H9 (cell line): Measurements from ENCODE around the gene CHCHD1. TPM values are rescaled to one million over a fixed set of nuclear protein-coding genes. Genes with fewer than 3 reads are reported as not detected.

ENCODE experiments used
- DNase-seq: peaks from one replicate; pipeline ENCODE4 v3.0.0-alpha.2; 2017
- H2AFZ ChIP-seq: one replicate; pipeline ENCODE4 v1.6.1; 2013; ENCODE audit warnings: mild to moderate bottlenecking, low read length, control low read depth, moderate library complexity
- H2AK5ac ChIP-seq: 2 replicates; pipeline ENCODE4 v1.6.1; 2013; ENCODE audit warnings: low read length, control low read depth, mixed read lengths; ENCODE audit not compliant: insufficient read length
- H2BK120ac ChIP-seq: one replicate; pipeline ENCODE4 v1.6.1; 2013; ENCODE audit warnings: low read depth, mild to moderate bottlenecking, low read length, control low read depth, inconsistent platforms; ENCODE audit not compliant: poor library complexity, severe bottlenecking
- H2BK12ac ChIP-seq: 2 replicates; pipeline ENCODE4 v1.6.1; 2013; ENCODE audit warnings: low read length, control low read depth, mixed read lengths, low read depth; ENCODE audit not compliant: insufficient read length
- H2BK15ac ChIP-seq: 2 replicates; pipeline ENCODE4 v1.6.1; 2013; ENCODE audit warnings: low read depth, low read length, control low read depth
- H2BK20ac ChIP-seq: one replicate; pipeline ENCODE4 v1.6.1; 2013; ENCODE audit warnings: low read depth, mild to moderate bottlenecking, low read length, control low read depth, inconsistent platforms; ENCODE audit not compliant: poor library complexity, severe bottlenecking
- H2BK5ac ChIP-seq: 2 replicates; pipeline ENCODE4 v1.6.1; 2013; ENCODE audit warnings: low read length, control low read depth, mixed read lengths; ENCODE audit not compliant: insufficient read length
- H3K14ac ChIP-seq: 2 replicates; pipeline ENCODE4 v1.6.1; 2013; ENCODE audit warnings: low read length, control low read depth; ENCODE audit not compliant: insufficient read depth
- H3K18ac ChIP-seq: 2 replicates; pipeline ENCODE4 v1.6.1; 2013; ENCODE audit warnings: low read depth, mild to moderate bottlenecking, mixed read lengths, low read length, control low read depth; ENCODE audit not compliant: insufficient read length
- H3K23ac ChIP-seq: 2 replicates; pipeline ENCODE4 v1.6.1; 2013; ENCODE audit warnings: low read length, control low read depth, mixed read lengths, low read depth; ENCODE audit not compliant: insufficient read length
- H3K23me2 ChIP-seq: 2 replicates; pipeline ENCODE4 v1.6.1; 2013; ENCODE audit warnings: low read depth, mild to moderate bottlenecking, mixed read lengths, low read length, control low read depth; ENCODE audit not compliant: insufficient read length, poor library complexity, severe bottlenecking
- H3K27ac ChIP-seq: 2 replicates; pipeline ENCODE4 v1.5.1; 2013; ENCODE audit warnings: low read length, control low read depth, mixed read lengths, low read depth; ENCODE audit not compliant: insufficient read length
- H3K27me3 ChIP-seq: 2 replicates; pipeline ENCODE4 v1.6.1; 2013; ENCODE audit warnings: low read length, control low read depth, inconsistent platforms; ENCODE audit not compliant: insufficient read depth
- H3K4ac ChIP-seq: 2 replicates; pipeline ENCODE4 v1.6.1; 2013; ENCODE audit warnings: low read depth, mild to moderate bottlenecking, control low read depth, inconsistent platforms, low read length, moderate library complexity
- H3K4me1 ChIP-seq: 2 replicates; pipeline ENCODE4 v1.6.1; 2013; ENCODE audit warnings: low read length, control low read depth, inconsistent platforms; ENCODE audit not compliant: insufficient read depth
- H3K4me2 ChIP-seq: 2 replicates; pipeline ENCODE4 v1.6.1; 2013; ENCODE audit warnings: low read length, control low read depth, mixed read lengths; ENCODE audit not compliant: insufficient read length, insufficient read depth
- H3K56ac ChIP-seq: 2 replicates; pipeline ENCODE4 v1.6.1; 2013; ENCODE audit warnings: low read depth, mild to moderate bottlenecking, mixed read lengths, low read length, control low read depth; ENCODE audit not compliant: insufficient read length
- H3K79me1 ChIP-seq: 2 replicates; pipeline ENCODE4 v1.6.1; 2013; ENCODE audit warnings: low read depth, mild to moderate bottlenecking, moderate library complexity, low read length, control low read depth, inconsistent platforms; ENCODE audit not compliant: insufficient read depth, poor library complexity, severe bottlenecking
- H3K79me2 ChIP-seq: 2 replicates; pipeline ENCODE4 v1.6.1; 2013; ENCODE audit warnings: low read length, control low read depth, inconsistent platforms; ENCODE audit not compliant: insufficient read depth
- H3K9ac ChIP-seq: 2 replicates; pipeline ENCODE4 v1.6.1; 2013; ENCODE audit warnings: low read length, control low read depth, mixed read lengths; ENCODE audit not compliant: insufficient read length; ENCODE audit errors: extremely low read depth
- H3K9me3 ChIP-seq: one replicate; pipeline ENCODE4 v1.6.1; 2013; ENCODE audit warnings: low read depth, low read length, inconsistent platforms; ENCODE audit not compliant: control insufficient read depth
- H3T11ph ChIP-seq: one replicate; pipeline ENCODE4 v1.6.1; 2013; ENCODE audit warnings: mild to moderate bottlenecking, low read length, control low read depth, inconsistent platforms
- H4K20me1 ChIP-seq: one replicate; pipeline ENCODE4 v1.6.1; 2013; ENCODE audit not compliant: control insufficient read depth, insufficient read length, insufficient read depth
- H4K5ac ChIP-seq: 2 replicates; pipeline ENCODE4 v1.6.1; 2013; ENCODE audit warnings: low read depth, mild to moderate bottlenecking, mixed read lengths, low read length, control low read depth; ENCODE audit not compliant: insufficient read length
- H4K8ac ChIP-seq: replicated peaks from 2 replicates; pipeline ENCODE4 v1.6.1; 2013; ENCODE audit warnings: low read length, control low read depth, mixed read lengths, low read depth; ENCODE audit not compliant: insufficient read length
- H4K91ac ChIP-seq: 2 replicates; pipeline ENCODE4 v1.6.1; 2013; ENCODE audit warnings: low read depth, mild to moderate bottlenecking, moderate library complexity, mixed read lengths, low read length, control low read depth; ENCODE audit not compliant: insufficient read length
- H3K27ac Mint-ChIP-seq, 3 experiments: 2 replicates in 2 of 3; 3 replicates in 1 of 3; pipeline ENCODE4 v1.8.0; 2020 to 2021; ENCODE audit warnings: mixed read lengths in 3 of 3, mild to moderate bottlenecking in 1 of 3, moderate library complexity in 1 of 3
- H3K27me3 Mint-ChIP-seq: 2 replicates; pipeline ENCODE4 v1.8.0; 2021; ENCODE audit warnings: low read depth, mild to moderate bottlenecking, moderate library complexity, mixed read lengths
- H3K36me3 Mint-ChIP-seq, 3 experiments: 2 replicates in 2 of 3; 3 replicates in 1 of 3; pipeline ENCODE4 v1.8.0; 2020 to 2021; ENCODE audit warnings: low read depth in 3 of 3, mixed read lengths in 3 of 3; ENCODE audit not compliant: insufficient read depth in 1 of 3
- H3K4me1 Mint-ChIP-seq, 2 experiments: 2 replicates each; pipeline ENCODE4 v1.8.0; 2020; ENCODE audit warnings: mixed read lengths in 2 of 2
- H3K4me3 Mint-ChIP-seq, 2 experiments: 2 replicates in 1 of 2; 3 replicates in 1 of 2; pipeline ENCODE4 v1.8.0; 2020 to 2021; ENCODE audit warnings: mild to moderate bottlenecking in 2 of 2, mixed read lengths in 2 of 2, moderate library complexity in 1 of 2
- H3K9me3 Mint-ChIP-seq, 2 experiments: 2 replicates in 1 of 2; 3 replicates in 1 of 2; pipeline ENCODE4 v1.8.0; 2020; ENCODE audit warnings: mild to moderate bottlenecking in 2 of 2, mixed read lengths in 2 of 2, moderate library complexity in 1 of 2
- WGBS: extraction: QIAGEN DNeasy Blood & Tissue Kit; methylation state at CpG from one replicate; pipeline ENCODE4 v1.1.7; 2013; ENCODE audit warnings: missing lambda C conversion rate, low lambda C conversion rate, mixed read lengths; ENCODE audit not compliant: insufficient read length; ENCODE audit errors: extremely low coverage; 5-methylcytosine and 5-hydroxymethylcytosine counted together
- total RNA-seq: library from RNA; stranded (reverse); gene quantifications from 2 replicates; pipeline ENCODE4 v1.2.1, GENCODE V29; 2021
- TF ChIP-seq, protein P1 (sequence below): fragments of 200-600 bp; sonication (generic); conservative IDR thresholded peaks from 3 replicates; pipeline ENCODE4 v1.8.0; 2021; ENCODE audit warnings: antibody characterized with exemption, mild to moderate bottlenecking

CHCHD1 gene
- total RNA-seq, 1 experiment from 2014 or later: 45.9 TPM

DNA sequence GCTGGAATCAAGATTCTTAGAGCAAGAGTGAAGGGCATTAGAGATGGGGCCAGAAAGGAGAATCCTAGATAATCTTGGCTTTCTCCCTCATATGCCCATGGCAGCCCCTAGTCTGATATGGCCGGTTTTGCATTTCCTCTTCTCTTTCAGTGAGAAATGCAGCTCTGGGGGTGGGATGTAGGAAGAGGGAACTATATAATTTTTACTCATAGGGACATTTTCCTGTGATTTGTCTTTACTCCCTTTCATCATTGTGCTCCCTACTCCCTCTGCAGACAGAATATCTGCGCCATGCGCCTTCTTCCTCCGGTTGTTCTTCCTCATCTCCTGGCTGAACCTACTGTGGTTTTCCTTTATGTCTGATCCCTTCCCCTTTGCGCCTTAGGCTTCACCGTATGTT is 16.8 kb upstream of the CHCHD1 start:
- H3K36me3 Mint-ChIP-seq: peaks cover 35 to 92% (median 73%) of the 10 kb centered on the region in 3 experiments
- no peak overlapping the region for H2BK20ac ChIP-seq
- H2AFZ ChIP-seq: no peak overlapping the region
- no peak for DNase-seq
- no peaks in the 10 kb centered on the region for H3K27me3 ChIP-seq
- no peak overlapping the region for H2BK120ac ChIP-seq
- no peak overlapping the region for H3K9ac ChIP-seq
- no peaks in the 10 kb centered on the region for H3K23me2 ChIP-seq
- no peak overlapping the region for H3K27ac Mint-ChIP-seq
- no peak overlapping the region for H2BK15ac ChIP-seq
- H4K91ac ChIP-seq: no peak overlapping the region
- no peak overlapping the region for H2BK5ac ChIP-seq
- H4K8ac ChIP-seq: no peak overlapping the region
- H3K4me1 Mint-ChIP-seq: peaks cover 0 to 4% of the 10 kb centered on the region in 2 experiments; a peak in 1 of 4 replicates
- H3K79me1 ChIP-seq: no peaks in the 10 kb centered on the region
- no peaks in the 10 kb centered on the region for H4K20me1 ChIP-seq
- no peak overlapping the region for H3T11ph ChIP-seq
- no peaks in the 10 kb centered on the region for H3K9me3 Mint-ChIP-seq
- no peaks in the 10 kb centered on the region for H3K9me3 ChIP-seq
- H2AK5ac ChIP-seq: no peak overlapping the region
- H2BK12ac ChIP-seq: no peak overlapping the region
- no peak overlapping the region for H3K18ac ChIP-seq
- H3K4ac ChIP-seq: no peak overlapping the region
- no peak overlapping the region for H3K4me3 Mint-ChIP-seq
- no CpG with 5 or more reads among the region's 6 CpGs for WGBS
- TF ChIP-seq, protein P1, sequence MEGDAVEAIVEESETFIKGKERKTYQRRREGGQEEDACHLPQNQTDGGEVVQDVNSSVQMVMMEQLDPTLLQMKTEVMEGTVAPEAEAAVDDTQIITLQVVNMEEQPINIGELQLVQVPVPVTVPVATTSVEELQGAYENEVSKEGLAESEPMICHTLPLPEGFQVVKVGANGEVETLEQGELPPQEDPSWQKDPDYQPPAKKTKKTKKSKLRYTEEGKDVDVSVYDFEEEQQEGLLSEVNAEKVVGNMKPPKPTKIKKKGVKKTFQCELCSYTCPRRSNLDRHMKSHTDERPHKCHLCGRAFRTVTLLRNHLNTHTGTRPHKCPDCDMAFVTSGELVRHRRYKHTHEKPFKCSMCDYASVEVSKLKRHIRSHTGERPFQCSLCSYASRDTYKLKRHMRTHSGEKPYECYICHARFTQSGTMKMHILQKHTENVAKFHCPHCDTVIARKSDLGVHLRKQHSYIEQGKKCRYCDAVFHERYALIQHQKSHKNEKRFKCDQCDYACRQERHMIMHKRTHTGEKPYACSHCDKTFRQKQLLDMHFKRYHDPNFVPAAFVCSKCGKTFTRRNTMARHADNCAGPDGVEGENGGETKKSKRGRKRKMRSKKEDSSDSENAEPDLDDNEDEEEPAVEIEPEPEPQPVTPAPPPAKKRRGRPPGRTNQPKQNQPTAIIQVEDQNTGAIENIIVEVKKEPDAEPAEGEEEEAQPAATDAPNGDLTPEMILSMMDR: no peak
- no peak overlapping the region for H3K27ac ChIP-seq
- H4K5ac ChIP-seq: no peak overlapping the region
- no peaks in the 10 kb centered on the region for H3K4me1 ChIP-seq
- H3K56ac ChIP-seq: no peak overlapping the region
- no peak overlapping the region for H3K4me2 ChIP-seq
- H3K79me2 ChIP-seq: no peaks in the 10 kb centered on the region
- H3K14ac ChIP-seq: no peak overlapping the region
- H3K23ac ChIP-seq: no peak overlapping the region
- H3K27me3 Mint-ChIP-seq: no peaks in the 10 kb centered on the region
